ENCODE measurements around the gene AFF3. TPM values are rescaled to one million over a fixed set of nuclear protein-coding genes. Genes with fewer than 3 reads are reported as not detected.

Gene AFF3
- total and polyA plus RNA-seq, 10 of the 15 experiments (the other 5 are each of a cell fraction or from before 2014, with no cell fraction given) = 0.26 to 5.5 (median 3.0) TPM

- TF ChIP-seq ZNF687 (IDR thresholded peaks at IDR 0.05) (no peak), HCFC1 (IDR thresholded peaks at IDR 0.05; ENCODE audit: low read length) (no peak), ATF7 (IDR thresholded peaks at IDR 0.05; ENCODE audit: low read depth) (no peak), BRCA1 (IDR thresholded peaks at IDR 0.05; ENCODE audit: low read depth, low read length) (no peak), CEBPZ (IDR thresholded peaks at IDR 0.05; ENCODE audit: low read depth, low read length) (no peak), TBL1XR1 (IDR thresholded peaks at IDR 0.05; ENCODE audit: low read depth, low read length) (no peak), TCF7 (IDR thresholded peaks at IDR 0.05; ENCODE audit: borderline replicate concordance) (no peak), CREM (IDR thresholded peaks at IDR 0.05; ENCODE audit: low read depth) (no peak), CHD1 (IDR thresholded peaks at IDR 0.05; ENCODE audit: low read depth, low read length) (no peak), ZNF384 (IDR thresholded peaks at IDR 0.05; ENCODE audit: borderline replicate concordance, low read depth, low read length) (no peak)
Observed at GRCh38 chr2:99808361-99809200, 333.8 kb downstream of the AFF3 start (continued).

Measured in GM12878 (cell line).